Measurements from ENCODE around the gene PLCXD1.
"Not testable (repeated sequence)": the region's sequence is repeated elsewhere in the genome, so short reads cannot be mapped to it uniquely, and the experiment has no call there.

The PLCXD1 gene

GRCh38 chrX:318739-319578, 37.8 kb downstream of the PLCXD1 start, which contains the start of gene GTPBP6:
Gene GTPBP6 (minus strand): TSS chrX:318796. CDS start chrX:318787, 9 bp downstream.
- no peak for FAIRE-seq

GRCh38 chrX:319579-320125, 38.5 kb downstream of the PLCXD1 start:
- FAIRE-seq = no peak

- no peak for FAIRE-seq
These were observed 39.1 kb downstream of the PLCXD1 start for GRCh38 chrX:320126-320783.

- peak; percentile 92 for FAIRE-seq
These were observed 42.8 kb downstream of the PLCXD1 start for GRCh38 chrX:323721-324628.

- not testable (repeated sequence) for FAIRE-seq
These were observed 43.5 kb downstream of the PLCXD1 start for GRCh38 chrX:324664-325063.

- no peak for FAIRE-seq
These were observed 46.5 kb downstream of the PLCXD1 start for GRCh38 chrX:327660-328126.

GRCh38 chrX:329291-329910, 48.2 kb downstream of the PLCXD1 start:
- FAIRE-seq = no peak

GRCh38 chrX:330141-330725, 49.1 kb downstream of the PLCXD1 start:
- FAIRE-seq = not testable (repeated sequence)

GRCh38 chrX:330726-331150, 49.6 kb downstream of the PLCXD1 start:
- FAIRE-seq = no peak

GRCh38 chrX:331151-331824, 50.1 kb downstream of the PLCXD1 start:
- no peak for FAIRE-seq

- no peak for FAIRE-seq
These were observed 50.8 kb downstream of the PLCXD1 start for GRCh38 chrX:331825-332495.

GRCh38 chrX:332496-332860, 51.3 kb downstream of the PLCXD1 start:
- FAIRE-seq = no peak

GRCh38 chrX:332916-333610, 51.9 kb downstream of the PLCXD1 start:
- FAIRE-seq = no peak

GRCh38 chrX:333611-334311, 52.6 kb downstream of the PLCXD1 start:
- FAIRE-seq = no peak

- no peak for FAIRE-seq
These were observed 53.2 kb downstream of the PLCXD1 start for GRCh38 chrX:334331-334891.

GRCh38 chrX:334971-335757, 54.0 kb downstream of the PLCXD1 start:
- no peak for FAIRE-seq

- no peak for FAIRE-seq
These were observed 54.6 kb downstream of the PLCXD1 start for GRCh38 chrX:335758-336155.

- no peak for FAIRE-seq
These were observed 55.0 kb downstream of the PLCXD1 start for GRCh38 chrX:336227-336626.

All from G401.6 (cell line).